ENCODE measurements around the gene ZNF385B.
"Not testable (repeated sequence)": the region's sequence is repeated elsewhere in the genome, so short reads cannot be mapped to it uniquely, and the experiment has no call there.

ZNF385B gene

DNA sequence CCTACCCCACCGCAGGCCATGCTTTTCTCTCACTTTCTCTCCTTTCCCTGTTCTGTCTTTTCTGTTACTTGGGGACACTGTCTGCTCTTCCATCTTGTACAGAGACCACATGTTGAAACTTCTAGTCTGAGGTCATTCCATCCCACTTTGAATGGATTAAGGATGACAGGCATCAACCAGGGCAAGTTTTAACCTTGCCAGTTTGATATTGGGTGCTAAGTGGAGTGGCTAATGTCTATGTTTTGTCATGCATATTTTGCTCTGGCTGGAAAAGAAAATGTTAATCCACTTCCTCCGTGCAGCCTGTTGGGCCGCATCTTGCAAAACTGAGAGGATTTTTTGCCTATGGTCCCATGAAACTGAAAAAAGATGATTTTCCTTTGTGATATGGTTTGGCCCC lies 391.3 kb downstream of the ZNF385B start:
- DNase-seq: no peak

DNA sequence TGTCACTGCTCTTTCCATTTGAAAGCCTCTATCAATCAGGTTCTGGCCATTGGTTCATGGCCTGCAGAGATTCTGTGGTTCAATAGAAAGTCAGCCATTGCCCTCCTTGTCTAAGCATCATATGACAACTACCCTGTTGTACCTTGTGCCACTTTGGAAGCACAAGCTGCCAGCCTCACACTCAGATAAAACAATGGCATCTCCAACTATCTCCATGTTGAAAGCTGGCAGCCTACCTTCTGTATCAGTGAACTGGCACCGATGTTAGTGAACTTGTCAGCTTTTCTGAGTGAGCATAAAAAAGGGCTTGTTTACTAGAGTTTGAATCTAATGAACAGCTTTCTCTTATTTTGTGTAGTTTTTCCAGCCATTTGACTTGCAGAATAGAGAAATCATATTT lies 393.5 kb downstream of the ZNF385B start:
- no peak for DNase-seq

DNA sequence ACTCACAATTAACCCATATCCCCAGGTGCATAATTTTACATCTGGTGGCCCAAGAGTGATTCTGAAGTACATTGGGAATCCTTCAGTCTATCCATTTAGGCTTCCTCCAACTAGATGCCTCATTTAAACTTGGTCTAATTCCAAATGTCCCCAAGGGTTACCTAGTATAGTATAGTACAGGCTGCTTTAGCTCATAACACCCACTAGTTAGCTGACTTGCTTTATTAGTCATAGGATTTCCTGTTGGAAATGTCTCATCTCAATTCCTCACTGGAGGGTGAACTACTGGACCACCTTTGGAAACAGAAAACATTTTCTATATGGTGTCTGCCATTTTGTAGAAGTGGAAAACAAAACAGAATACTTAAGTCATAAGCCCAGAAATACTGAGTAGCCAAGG lies 394.3 kb downstream of the ZNF385B start:
- no peak for DNase-seq

DNA sequence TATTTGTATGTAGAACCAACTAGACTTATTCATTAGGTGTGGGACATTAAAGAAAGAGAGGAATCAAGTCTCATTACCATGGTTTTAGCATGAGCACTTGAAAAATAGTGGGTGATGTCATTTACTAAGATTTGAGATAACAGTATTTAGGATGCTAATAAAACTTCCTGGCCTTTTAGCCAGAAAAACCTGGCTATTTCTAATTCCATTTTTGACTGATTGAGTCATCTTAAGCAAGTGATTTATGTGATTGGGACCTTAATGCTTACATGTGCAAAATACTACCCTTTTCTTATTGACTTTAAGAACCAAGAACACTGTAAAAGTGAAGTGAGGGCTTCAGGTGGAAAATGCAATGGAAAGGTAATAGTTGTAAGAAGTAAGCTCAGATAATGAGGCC lies 400.0 kb downstream of the ZNF385B start:
- DNase-seq: no peak

DNA sequence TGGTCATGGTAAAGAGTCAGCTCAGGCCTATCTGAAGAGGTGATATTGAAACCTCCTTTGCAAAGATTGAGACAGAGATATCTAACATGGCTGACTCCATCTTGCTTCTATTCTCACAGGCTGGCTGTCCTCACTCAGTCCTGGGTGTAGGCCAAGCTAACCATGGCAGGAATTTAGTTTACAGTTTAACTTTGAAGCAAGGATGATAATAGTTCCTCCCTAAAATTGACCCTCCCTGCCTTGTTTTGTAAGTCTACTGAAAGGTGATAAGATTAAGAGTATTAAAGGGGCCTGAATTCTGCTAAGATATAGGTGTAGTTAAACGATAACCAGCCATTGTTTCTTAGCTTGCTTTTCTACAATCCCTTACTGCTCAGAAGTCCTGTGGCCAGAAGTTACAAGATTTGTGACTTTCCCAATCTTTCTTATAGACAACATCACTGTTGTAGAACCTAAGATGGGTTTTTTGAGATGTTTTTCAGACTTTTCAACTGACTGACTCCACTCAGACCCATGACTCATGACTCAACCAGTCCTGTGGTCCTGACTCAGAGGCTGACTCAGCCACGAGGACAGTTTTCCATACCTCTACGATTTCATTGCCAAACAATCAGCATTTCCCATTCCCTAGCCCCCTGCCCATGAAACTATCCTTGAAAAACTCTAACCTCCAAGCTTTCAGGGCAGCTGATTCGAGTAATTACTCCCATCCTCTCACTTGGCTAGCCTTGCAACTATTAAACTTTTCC lies 401.1 kb downstream of the ZNF385B start:
- no peak for DNase-seq

DNA sequence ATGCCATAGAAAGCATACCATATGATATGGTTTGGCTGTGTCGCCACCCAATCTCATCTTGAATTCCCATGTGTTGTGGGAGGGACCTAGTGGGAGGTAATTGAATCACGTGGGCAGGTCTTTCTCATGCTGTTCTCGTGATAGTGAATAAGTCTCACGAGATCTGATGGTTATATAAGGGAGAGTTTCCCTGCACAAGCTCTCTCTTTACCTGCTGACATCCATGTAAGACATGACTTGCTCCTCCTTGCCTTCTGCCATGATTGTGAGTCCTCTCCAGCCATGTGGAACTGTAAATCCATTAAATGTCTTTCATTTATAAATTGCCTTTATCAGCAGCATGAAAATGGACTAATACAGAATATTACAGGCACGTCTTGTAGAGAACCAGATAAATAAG lies 403.3 kb downstream of the ZNF385B start:
- not testable (repeated sequence) for DNase-seq

DNA sequence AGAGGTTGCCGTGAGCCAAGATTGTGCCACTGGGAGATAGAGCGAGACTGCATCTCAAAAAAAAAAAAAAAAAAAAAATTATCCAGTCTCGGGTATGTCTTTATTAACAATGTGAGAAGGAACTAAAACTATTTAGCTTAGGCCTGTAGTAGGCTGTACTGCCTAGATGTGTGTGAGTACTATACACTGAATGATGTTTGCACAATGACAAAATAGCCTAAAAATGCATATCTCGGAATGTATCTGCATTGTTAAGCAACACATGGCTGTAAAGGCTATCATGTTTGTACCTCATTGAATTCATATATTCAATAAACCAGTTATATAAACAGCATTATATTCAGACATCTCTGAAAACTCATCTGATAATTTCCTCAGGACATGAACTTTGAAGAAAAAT lies 405.6 kb downstream of the ZNF385B start:
- DNase-seq: no peak

DNA sequence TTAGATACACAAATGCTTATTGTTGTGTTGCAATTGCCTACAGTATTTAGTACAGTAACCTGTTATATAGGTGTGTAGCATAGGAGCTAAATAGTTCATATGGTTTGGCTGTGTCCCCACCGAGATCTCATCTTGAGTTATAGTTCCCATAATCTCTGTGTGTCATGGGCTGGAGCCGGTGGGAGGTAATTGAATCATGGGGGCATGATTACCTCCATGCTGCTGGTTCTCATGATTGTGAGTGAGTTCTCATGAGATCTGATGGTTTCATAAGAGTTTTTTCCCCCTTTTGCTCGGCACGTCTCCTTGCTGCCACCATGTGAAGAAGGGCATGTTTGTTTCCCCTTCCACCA lies 406.3 kb downstream of the ZNF385B start:
- DNase-seq: no peak

DNA sequence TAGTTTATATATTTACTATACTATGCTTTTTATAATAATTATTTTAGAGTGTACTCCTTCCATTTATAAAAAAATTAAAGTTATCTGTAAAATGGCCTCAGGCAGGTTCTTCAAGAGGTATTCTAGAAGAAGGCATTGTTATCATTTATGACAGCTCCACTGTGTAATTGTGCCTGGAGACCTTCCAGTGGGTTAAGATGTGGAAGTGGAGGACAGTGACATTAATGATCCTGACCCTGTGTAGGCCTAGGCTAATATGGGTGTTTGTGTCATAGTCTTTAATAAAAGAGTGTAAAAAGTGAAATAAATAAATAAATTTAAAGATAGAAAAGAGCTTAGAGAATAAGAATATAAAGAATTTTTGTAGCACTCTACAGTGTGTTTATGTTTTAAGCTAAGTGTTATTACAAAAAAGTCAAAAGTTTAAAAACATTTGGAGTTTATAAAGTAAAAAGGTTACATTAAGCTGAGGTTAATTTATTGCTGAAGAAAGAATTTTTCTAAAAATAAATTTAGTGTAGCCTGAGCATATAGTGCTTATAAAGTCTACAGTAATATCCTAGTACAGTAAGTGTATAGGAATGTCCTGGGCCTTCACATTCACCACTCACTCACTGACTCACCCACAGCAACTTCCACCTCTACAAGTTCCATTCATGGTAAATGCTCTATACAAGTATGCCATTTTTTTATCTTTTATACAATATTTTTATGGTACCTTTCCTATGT lies 406.8 kb downstream of the ZNF385B start:
- no peak for DNase-seq

DNA sequence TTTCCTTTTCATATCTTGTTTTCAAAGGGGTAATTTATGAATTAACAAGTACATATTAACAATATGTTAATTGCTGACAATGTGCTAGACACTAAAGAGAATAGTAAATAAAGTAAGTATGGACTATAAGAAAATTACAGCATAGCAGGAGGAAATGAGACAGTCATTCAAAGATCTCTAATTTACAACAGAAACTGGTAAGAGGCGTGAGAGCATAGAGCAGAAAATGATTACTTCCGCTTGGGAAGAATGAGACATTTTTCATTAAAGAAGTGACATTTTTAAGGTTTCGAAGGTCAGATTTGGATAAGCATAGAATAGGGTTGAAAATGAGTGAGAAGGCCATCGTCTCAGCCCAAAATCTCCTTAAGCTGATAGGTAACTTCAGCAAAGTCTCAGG lies 412.4 kb downstream of the ZNF385B start:
- DNase-seq: no peak

DNA sequence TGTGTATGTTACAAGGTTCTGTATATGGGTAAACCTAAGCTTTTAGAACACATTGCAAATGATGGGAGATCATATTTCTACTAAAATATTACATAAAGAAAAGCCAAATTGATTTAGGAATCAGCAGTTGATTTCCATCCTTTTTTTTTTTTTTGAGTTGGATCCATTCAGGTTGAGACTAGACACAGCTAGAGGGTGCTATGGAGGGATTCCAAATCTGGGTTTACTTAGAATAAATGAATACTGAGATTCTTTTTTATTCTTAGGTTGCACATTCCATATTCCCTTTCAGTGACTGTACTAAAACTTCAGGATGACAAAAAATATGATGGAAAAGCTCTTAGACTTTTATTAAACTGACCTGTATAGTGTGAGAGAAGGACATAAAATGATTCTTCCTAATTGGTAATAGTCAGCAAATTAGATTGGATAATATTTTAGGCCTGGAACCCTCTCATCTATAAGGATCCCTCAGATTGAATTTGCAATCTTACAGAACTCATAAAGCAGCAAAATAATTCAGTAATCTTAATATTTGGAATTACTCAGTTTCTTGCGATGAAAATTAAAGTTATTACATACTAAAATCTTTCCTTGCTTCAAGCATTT lies 413.5 kb downstream of the ZNF385B start:
- DNase-seq: no peak

DNA sequence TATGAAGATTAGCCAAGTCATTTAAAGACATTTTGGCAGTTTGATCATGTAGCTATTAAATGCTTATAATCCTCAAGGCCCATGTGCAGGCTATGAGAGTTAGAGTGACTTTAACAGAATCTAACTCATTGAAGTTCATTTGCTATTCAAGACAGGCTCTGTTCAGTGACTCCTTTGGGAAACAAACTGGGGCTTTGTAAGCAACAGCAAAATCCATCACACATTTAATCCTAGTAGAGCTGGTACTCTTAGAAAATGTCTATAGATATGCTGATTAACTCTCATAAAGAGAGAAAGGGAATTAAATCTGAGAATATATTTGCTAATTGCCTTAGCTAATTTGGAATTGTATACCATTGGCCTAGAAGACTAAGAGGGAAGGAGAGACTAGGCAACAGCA lies 414.0 kb downstream of the ZNF385B start:
- DNase-seq: no peak

DNA sequence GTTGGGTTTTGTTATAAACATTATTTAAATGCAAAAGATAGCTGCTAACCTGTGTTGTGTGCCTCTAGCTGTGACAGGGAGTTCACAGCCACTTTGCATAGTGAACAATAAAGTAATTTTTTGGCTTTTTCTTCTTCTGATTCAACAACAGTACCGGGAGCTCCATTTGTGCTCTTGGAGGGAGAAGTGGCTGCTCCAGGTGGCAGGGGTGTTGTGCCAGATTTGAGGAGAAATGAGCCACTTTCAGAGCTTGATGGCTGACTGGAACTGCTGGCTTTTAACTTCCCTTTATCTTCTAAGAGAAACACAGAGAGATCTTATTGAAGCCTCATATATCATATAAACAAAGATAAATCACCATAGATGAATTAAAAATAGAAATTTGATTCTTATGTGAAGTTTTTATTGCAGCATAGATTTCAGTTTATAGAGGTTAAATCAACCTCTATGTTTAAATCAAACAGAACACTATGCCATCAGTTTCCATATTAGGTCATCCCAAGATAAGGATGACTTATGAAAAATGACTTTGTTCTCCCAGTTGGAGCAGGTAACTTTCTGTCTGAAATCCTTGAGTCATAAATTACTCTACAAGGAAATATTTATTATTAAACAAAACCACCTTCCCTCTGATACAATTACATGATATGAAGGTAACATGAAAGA lies 414.8 kb downstream of the ZNF385B start:
- DNase-seq: no peak

DNA sequence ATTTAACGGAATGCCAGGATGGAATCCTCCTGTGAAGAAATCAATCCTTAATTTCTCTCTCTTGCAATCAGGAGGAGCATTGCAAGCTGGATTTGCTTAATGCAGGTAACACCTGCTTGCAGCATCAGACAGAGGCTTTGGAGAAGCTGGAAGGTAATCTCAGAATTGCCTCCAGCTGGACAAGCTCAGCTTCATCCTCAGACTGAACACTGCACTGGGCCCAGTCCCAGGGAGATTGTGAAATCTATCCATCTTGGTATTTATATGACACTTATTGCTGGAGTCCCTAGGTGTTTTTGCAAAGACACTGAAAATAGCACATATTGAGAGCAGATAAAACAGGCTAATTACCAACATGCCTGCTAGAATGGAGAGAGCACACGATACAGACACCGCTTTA lies 417.4 kb downstream of the ZNF385B start:
- DNase-seq: no peak

DNA sequence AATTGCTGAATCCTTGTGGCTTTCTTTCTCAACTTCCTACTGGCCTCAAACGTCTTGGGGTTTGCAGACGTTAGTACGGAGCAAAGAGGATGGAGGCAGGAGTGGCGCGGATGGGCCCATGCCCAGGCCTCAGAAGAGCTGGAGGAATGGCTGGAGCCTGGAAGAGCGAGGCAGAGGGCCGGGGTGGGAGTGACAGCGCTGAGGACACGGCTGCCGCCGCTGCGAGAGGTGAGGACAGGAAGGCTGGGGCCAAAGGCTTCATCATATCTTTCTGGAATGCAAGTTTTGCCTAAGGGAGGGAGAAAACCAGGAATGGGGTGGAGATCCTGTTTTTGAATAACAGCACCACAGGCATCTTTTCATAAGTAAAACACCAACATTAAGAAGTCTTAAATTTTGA lies 418.2 kb downstream of the ZNF385B start:
- DNase-seq: no peak

DNA sequence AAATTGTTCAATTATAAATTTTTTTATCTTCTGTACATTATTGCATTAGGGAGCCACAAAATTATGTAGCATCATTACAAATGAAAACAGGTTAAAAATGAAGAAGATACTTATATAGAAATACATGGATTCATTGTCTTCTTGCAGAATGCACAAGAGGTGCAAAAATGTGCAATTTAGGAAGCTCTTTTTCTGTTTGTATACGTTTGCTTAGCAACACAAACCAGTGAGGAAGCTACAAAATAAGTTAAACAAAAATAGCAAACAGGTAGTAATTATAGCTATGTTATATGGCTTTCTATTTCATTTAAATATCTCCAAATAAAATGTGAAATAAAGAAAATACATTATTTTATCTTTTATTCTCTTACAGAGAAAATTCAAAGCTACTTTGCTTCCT lies 419.2 kb downstream of the ZNF385B start:
- DNase-seq: no peak

DNA sequence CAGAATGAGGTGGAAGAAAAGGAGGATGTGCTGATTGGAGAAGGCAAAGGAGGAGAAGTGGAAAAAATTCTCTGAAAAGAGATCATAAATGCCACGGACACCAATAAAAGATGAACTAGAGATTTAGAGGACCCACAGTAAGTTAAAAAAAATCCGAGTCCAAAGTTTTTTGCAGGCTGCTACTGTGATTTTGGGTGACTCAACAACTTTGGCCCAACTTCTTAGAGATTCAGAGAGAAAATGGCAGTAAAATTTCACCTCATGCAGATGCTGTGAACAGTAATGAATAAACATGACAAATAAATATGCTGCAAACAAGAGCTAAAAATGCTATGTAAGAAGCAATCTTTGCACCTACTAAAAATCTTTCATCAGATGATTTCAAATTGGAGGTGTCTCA lies 419.9 kb downstream of the ZNF385B start:
- DNase-seq: no peak

DNA sequence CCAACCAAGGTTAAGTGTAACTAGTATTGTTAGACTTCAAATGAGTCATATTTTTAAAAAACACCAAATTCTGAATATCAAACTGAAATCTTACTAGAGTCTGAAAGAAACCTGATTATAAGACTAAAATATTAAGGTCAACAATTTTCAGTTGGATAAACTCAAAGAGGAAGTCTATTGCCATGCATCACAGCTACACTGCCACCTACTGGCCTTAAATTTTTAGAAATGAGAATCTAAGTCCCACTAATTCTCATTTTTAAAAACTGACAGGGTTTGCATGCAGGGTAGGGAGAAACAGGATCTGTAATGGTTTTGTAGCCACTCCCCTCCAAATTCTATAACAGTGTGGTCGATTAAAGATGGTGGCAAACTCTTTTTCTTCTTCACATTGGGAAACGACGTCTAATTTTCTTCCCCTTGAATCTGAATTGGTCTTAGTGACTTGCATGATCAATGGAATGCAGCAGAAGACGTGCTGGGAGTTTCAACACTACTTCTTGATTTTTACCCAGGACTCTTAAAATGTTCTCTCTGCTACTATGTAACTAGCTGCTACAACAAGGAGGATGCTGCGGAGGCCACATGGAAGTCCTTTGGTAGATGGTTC lies 420.7 kb downstream of the ZNF385B start:
- DNase-seq: peak; percentile 0 to 18

DNA sequence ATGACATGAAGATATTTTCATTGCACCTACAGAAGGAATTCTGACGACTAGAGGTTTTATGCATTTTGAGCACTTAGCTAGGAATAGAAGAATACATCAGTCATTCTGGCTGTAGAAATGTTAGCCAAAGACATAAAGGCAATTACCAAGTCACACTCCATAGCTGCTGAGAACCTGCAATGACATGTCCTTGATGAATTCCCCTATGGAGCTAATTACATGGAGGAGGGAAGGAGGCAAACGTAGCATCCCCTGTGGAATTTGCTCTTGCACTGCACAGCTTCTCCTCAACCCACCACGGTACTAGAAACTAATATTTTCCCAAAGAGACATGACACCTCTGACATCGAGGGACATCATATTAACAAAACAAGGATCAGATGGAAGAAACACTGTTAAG lies 422.8 kb downstream of the ZNF385B start:
- DNase-seq: no peak

DNA sequence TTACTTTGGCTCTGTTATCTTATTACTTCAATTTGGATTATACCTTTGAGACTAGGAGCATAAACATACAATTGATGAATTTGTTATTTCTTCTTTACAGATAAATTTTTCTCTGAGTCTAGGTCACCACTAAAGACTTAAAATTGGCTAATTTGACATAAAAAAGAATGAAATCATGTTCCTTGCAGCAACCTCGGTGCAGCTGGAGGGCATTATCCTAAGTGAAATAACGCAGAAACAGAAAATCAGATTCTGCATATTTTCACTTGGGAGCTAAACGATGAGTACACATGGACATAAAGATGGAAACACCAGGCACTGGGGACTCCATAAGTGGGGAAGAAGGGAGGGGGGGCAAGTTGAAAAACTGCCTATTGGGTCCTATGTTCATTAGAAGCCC lies 424.0 kb downstream of the ZNF385B start:
- no peak for DNase-seq

DNA sequence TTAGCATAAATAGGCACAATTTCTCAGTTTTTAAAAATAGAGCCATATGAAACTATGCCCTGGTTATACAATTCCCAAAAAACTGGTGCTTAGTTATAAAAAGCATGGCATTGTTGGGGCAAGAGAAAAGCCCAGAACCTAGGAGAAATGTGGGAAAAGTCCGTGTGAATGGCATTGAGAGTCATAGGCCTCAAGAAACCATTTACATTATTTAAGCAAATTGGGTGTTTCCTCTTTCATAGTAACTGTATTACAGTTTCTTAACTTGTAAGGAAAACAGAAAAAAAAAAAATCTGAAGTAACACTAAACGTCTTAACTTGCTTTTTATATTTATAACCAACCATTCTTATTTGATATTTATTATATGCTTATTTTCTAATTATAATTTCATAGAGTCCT lies 425.8 kb downstream of the ZNF385B start:
- no peak for DNase-seq

DNA sequence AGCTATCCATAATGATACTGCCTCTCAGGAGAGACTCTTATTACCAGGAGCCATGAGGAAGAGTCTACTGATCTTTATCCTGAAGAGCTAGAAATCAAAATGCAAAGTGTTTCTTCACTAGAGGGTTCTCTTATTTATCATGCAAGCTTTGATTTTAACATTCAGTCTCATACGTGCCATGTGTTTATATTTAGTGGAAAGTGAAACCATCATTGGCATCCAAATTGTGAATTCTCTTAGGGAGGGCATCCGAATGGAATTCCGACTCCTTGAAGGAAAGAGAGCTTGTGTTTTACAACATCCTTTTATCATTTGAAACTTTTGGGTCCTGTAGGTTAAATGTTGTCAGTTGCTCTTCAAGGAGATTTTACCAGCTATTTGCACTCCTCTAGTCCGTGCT lies 426.4 kb downstream of the ZNF385B start:
- DNase-seq: no peak

DNA sequence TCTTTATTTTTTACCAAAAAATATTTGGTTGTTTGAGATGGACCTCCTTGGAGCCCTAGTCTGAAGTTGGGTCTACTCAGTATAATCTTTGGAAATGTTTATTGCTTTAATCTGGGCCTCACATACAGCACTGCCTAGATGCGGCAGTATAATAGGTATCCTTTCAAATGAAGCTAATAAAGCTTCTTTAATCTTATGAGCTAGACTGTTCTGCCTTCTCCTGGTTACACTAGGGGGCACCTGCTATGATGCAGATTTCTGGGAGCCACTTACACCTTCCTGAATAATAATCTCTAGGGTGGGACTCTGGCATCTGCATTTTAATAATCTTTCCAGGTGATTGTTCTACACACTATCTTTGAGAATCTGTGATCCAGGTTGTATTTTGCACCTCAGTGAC lies 427.1 kb downstream of the ZNF385B start:
- no peak for DNase-seq

Measured in SHP77 (cell line).